ENCODE data around the gene ZNF423. TPM values are rescaled to one million over a fixed set of nuclear protein-coding genes. Genes with fewer than 3 reads are reported as not detected.

Gene ZNF423
- total RNA-seq, 3 donors from 2014 or later (not counting 1 experiment from before 2014, with no cell fraction given): not detected

DNA sequence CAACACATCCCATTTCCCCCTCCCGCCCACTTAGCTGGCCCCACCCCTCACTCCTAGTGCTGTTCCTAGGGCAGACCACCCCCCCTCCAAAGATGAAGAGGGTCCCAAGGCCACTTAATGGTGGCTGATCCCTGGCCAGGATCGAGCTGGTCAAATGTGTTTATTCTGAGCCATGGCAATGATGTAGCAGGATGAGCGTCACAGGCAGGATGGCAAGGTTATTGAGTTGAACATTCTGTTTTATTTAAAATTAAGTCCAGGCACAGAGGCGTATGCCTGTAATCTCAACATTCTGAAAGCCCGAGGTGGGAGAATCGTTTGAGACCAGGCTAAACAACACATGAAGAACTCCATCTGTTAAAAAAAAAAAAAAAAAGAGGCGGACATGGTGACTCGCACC is 12.2 kb downstream of the ZNF423 start:
- Mint-ChIP-seq H3K9me3 (no peaks in the 10 kb centered on the region), H3K27ac (no peak overlapping the region), H3K27me3 (ENCODE audit: low read depth in 2 of 2) (peaks cover 23 to 25% of the 10 kb centered on the region in 2 donors), H3K36me3 (no peaks in the 10 kb centered on the region), H3K4me1 (no peaks in the 10 kb centered on the region), H3K4me3 (no peak overlapping the region)
- no peaks in the 10 kb centered on the region for H3K27me3 ChIP-seq (ENCODE audit: control insufficient read depth, insufficient read depth, low read length)
- no peaks in the 10 kb centered on the region for H3K9me3 ChIP-seq (ENCODE audit: control insufficient read depth, insufficient read depth, low read length)
- no peaks in the 10 kb centered on the region for H3K36me3 ChIP-seq (ENCODE audit: control insufficient read depth, insufficient read depth, low read length)
- no peak overlapping the region for H3K4me3 ChIP-seq (ENCODE audit: low read length)
- no peak for DNase-seq
- H3K4me1 ChIP-seq (ENCODE audit: control insufficient read depth, insufficient read depth, low read length): no peaks in the 10 kb centered on the region
- intact Hi-C loops (cut with micrococcal nuclease): no loop called here
- H3K27ac ChIP-seq (ENCODE audit: low read length): no peak overlapping the region
- 71% methylated on average over 7 of the region's 8 CpGs for WGBS (ENCODE audit: insufficient coverage)
- no peak for ATAC-seq
- TF ChIP-seq, protein P1, sequence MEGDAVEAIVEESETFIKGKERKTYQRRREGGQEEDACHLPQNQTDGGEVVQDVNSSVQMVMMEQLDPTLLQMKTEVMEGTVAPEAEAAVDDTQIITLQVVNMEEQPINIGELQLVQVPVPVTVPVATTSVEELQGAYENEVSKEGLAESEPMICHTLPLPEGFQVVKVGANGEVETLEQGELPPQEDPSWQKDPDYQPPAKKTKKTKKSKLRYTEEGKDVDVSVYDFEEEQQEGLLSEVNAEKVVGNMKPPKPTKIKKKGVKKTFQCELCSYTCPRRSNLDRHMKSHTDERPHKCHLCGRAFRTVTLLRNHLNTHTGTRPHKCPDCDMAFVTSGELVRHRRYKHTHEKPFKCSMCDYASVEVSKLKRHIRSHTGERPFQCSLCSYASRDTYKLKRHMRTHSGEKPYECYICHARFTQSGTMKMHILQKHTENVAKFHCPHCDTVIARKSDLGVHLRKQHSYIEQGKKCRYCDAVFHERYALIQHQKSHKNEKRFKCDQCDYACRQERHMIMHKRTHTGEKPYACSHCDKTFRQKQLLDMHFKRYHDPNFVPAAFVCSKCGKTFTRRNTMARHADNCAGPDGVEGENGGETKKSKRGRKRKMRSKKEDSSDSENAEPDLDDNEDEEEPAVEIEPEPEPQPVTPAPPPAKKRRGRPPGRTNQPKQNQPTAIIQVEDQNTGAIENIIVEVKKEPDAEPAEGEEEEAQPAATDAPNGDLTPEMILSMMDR (IDR thresholded peaks at IDR 0.05): no peak

DNA sequence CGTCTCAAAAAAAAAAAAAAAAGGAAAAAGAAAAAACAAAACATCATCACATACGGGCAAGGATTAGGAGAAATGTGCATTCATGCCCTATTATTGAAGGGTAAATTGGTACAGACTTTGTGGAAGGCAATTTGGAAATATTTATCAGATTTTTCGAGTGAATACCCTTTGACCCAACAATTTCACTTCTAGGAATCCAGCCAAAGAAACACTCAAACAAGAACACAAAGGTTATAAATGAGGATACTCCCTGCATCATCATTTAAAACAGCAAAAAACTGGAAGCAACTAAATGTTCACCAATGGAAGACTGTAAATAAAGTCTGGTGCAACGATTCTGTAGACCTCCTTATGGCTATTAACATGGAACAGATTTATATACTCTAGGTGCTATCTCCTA is 12.9 kb downstream of the ZNF423 start:
- DNase-seq (no peak), ATAC-seq (no peak)
- peaks cover 23 to 27% of the 10 kb centered on the region in 2 donors for H3K27me3 Mint-ChIP-seq (ENCODE audit: low read depth in 2 of 2)
- Histone ChIP-seq H3K36me3 (ENCODE audit: control insufficient read depth, insufficient read depth, low read length) (no peaks in the 10 kb centered on the region), H3K27me3 (ENCODE audit: control insufficient read depth, insufficient read depth, low read length) (no peaks in the 10 kb centered on the region), H3K4me3 (ENCODE audit: low read length) (no peak overlapping the region), H3K9me3 (ENCODE audit: control insufficient read depth, insufficient read depth, low read length) (no peaks in the 10 kb centered on the region), H3K27ac (ENCODE audit: low read length) (no peak overlapping the region), H3K4me1 (ENCODE audit: control insufficient read depth, insufficient read depth, low read length) (no peaks in the 10 kb centered on the region)
- TF ChIP-seq, protein P1 (IDR thresholded peaks at IDR 0.05): no peak
- no peak overlapping the region for H3K27ac Mint-ChIP-seq
- H3K36me3 Mint-ChIP-seq: no peaks in the 10 kb centered on the region
- intact Hi-C loops (cut with micrococcal nuclease): no loop called here
- 83% methylated on average over 1 of the region's 4 CpGs for WGBS (ENCODE audit: insufficient coverage)
- H3K4me3 Mint-ChIP-seq: no peak overlapping the region
- no peaks in the 10 kb centered on the region for H3K9me3 Mint-ChIP-seq
- no peaks in the 10 kb centered on the region for H3K4me1 Mint-ChIP-seq

DNA sequence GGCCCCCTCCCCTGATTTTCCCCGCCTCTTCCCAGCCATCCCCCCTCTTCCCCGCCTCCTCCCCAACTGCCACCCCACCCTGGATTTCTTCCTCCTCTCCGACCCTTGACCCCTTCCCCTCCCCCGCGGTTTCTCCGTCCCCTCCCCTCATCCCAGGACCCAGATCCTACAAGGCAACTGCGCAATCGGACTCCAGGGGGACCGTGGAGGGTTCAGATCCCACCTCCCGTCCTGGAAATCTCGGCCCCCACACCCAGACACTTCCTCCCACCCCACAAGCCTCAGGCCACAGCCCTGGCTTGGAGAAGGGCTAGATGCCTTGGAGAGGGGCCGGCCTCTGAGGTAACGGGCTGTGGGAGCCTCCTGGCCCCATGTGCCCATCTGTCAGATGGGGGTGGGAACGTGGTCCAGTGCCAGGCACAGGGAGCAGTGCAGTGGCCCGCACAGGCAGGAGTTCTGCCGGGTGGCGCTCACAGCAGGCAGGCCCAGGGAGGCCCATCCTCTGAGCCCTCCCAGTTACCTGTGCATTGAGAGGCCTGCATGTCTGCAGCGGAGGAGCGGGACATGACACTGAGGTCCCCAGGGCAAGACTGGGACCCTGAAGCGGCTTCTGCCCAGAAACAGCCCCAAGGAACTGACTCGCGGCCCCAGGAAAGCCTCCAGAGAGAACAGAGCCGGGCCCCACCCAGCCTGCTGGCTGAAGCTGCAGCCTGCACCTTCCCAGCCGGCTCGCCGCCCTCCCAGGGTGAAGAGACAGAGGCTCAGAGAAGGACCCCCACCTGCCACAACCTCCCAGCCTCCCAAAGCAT is 16.7 kb downstream of the ZNF423 start:
- intact Hi-C loops (cut with micrococcal nuclease): no loop called here
- ATAC-seq (no peak), DNase-seq (no peak)
- no peaks in the 10 kb centered on the region for H3K4me1 ChIP-seq (ENCODE audit: control insufficient read depth, insufficient read depth, low read length)
- Mint-ChIP-seq H3K27me3 (ENCODE audit: low read depth in 2 of 2) (peaks cover 27 to 34% of the 10 kb centered on the region in 2 donors), H3K9me3 (no peaks in the 10 kb centered on the region), H3K27ac (no peak overlapping the region), H3K4me3 (no peak overlapping the region), H3K4me1 (no peaks in the 10 kb centered on the region), H3K36me3 (no peaks in the 10 kb centered on the region)
- no peak overlapping the region for H3K27ac ChIP-seq (ENCODE audit: low read length)
- TF ChIP-seq, protein P1 (IDR thresholded peaks at IDR 0.05): no peak
- H3K4me3 ChIP-seq (ENCODE audit: low read length): no peak overlapping the region
- H3K36me3 ChIP-seq (ENCODE audit: control insufficient read depth, insufficient read depth, low read length): no peaks in the 10 kb centered on the region
- WGBS (ENCODE audit: insufficient coverage): 78% methylated on average over 25 of the region's 26 CpGs
- H3K9me3 ChIP-seq (ENCODE audit: control insufficient read depth, insufficient read depth, low read length): no peaks in the 10 kb centered on the region
- H3K27me3 ChIP-seq (ENCODE audit: control insufficient read depth, insufficient read depth, low read length): no peaks in the 10 kb centered on the region
